DOHH2 (cell line): Measurements from ENCODE around the gene PAK1.

ENCODE experiments used
- EZH2phosphoT487 ChIP-seq: fragments of 200-600 bp; sonication (generic); IDR thresholded peaks from 2 replicates; pipeline ENCODE4 v1.6.1; 2017; ENCODE audit warnings: borderline replicate concordance, mild to moderate bottlenecking, antibody characterized with exemption, low read length, moderate library complexity, mixed read lengths
- TF ChIP-seq, protein P1 (sequence below): fragments of 200-600 bp; sonication (generic); IDR thresholded peaks from one replicate; pipeline ENCODE4 v1.5.1; 2014; ENCODE audit warnings: antibody characterized with exemption, mild to moderate bottlenecking, low read depth, low read length; ENCODE audit not compliant: poor library complexity, severe bottlenecking

DNA sequence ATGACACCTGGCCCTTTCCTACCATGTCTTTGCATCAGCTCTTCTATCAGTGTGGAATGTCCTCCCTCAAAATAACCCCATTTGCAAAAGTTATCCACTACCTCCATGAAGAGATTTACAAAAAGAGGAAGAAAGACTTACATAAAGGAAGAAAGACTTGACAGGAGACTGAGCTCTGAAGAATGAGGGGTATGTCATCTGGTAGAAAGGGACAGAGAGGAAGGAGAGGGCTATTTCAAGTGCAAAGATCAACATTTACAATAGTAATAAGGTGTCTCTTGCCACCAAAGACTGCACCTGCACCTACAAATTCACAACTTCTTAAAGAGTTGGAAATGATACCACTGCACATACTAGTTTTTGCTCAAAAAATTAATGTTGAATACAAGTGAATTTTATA is 18.2 kb downstream of the PAK1 start:
- TF ChIP-seq, protein P1, sequence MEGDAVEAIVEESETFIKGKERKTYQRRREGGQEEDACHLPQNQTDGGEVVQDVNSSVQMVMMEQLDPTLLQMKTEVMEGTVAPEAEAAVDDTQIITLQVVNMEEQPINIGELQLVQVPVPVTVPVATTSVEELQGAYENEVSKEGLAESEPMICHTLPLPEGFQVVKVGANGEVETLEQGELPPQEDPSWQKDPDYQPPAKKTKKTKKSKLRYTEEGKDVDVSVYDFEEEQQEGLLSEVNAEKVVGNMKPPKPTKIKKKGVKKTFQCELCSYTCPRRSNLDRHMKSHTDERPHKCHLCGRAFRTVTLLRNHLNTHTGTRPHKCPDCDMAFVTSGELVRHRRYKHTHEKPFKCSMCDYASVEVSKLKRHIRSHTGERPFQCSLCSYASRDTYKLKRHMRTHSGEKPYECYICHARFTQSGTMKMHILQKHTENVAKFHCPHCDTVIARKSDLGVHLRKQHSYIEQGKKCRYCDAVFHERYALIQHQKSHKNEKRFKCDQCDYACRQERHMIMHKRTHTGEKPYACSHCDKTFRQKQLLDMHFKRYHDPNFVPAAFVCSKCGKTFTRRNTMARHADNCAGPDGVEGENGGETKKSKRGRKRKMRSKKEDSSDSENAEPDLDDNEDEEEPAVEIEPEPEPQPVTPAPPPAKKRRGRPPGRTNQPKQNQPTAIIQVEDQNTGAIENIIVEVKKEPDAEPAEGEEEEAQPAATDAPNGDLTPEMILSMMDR, result no peak
- TF ChIP-seq EZH2phosphoT487, result no peak
